Activated naive CD4-positive, alpha-beta T cell treated with Interleukin-2 at 50 U/mL for 16 hours (primary cell): ENCODE data around the gene SGPP1.
"Not testable (repeated sequence)": the region's sequence is repeated elsewhere in the genome, so short reads cannot be mapped to it uniquely, and the experiment has no call there.

Experiments used
- DNase-seq: peaks from one replicate; pipeline ENCODE4 v3.0.0-alpha.2; 2020

Gene SGPP1

DNA sequence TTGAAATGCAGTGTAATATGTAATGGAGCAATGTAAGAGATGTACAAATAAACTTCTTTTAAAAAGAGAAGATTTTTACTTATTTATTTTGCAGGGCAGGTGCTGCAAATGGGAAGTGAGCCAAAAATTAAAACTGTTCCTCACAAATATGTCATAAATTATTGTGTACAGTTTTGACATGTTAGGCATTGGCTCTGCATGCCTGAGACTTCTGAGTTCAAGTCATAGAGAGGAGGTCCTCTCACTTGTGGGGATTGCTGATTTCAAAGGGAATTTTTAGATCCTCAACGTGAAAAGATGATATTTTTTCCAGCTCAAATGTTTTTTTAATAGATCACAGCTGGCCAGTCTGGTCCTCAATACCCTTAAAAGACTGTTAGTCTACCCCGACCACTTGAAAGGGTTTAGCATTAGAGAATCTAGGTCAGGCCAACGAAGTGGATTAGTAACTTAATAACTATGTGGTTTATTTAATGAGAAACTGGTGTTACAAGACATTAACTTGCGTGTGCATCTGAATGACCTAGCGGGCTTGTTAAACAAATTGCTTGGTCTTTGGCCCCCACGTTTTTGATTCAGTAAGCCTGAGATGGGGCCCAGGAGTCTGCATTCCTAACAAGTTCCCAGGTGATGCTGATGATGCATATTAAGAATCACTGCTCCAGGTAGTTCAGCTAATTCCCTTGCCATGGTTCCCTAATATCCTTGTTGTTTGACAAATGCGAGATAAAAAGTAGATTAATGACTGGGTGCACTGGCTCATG lies 55.3 kb downstream of the SGPP1 start:
- DNase-seq, result no peak

DNA sequence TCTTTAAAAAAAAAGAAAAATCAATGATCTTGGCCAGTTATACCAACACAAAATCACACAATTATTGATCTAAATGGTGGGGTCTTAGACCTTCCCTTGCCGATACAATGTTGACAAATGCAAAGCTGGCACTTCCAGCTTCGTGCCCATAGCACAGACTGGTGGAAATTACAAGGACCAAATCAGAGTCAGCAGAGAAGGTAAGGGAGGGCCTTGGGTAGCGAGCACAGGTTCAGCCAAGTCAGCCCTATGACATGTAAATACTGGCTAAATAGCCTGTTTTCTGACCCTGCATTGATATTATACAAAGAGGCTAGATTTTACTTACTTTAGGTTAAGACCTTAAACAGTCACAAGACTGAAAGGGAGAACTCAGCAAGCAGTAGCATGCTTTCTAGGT lies 55.9 kb downstream of the SGPP1 start:
- DNase-seq, result no peak

DNA sequence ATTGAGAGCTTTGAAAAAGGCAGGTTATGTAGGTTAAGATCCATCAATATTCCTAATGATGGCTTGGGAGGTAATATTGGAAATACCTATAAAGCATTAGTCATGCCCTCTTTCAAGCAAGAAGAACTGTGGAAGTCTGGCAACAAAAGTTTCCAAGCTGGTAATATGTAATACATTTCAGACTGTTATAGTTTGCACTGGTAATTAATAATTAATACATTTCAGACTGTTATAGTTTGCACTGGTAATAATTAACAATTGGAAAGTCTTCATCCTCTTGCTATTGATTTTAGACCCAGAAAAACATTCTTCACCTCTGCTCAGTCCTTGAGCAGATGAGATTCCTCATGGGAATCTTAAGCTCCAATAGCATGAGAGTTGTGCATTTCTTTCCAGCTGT lies 57.2 kb downstream of the SGPP1 start:
- no peak for DNase-seq

GRCh38 chr14:63666335-63666734 lies 61.5 kb downstream of the SGPP1 start:
- no peak for DNase-seq

GRCh38 chr14:63663428-63664341 lies 64.2 kb downstream of the SGPP1 start:
- DNase-seq, result no peak

DNA sequence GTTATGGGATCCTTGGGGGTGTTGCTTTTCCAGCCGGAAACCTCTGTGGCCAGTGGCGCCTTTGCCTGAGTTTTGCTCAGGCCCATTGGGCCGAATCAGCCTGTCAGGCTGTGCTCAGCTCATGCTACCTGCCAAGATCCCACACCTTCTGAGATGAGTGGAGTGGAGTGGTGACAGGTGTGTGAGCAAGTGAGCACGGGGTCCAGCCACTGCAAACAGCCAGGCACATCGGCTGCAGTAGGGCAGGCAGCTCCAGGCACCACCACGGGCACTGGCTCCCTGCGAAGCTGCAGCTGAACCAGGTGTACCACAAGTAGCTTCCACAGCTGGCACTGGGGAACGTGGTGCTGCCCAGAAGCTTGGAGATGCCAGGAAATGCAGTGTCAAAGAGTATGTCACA lies 65.1 kb downstream of the SGPP1 start:
- DNase-seq, result no peak

GRCh38 chr14:63661881-63662280 lies 66.0 kb downstream of the SGPP1 start:
- not testable (repeated sequence) for DNase-seq

DNA sequence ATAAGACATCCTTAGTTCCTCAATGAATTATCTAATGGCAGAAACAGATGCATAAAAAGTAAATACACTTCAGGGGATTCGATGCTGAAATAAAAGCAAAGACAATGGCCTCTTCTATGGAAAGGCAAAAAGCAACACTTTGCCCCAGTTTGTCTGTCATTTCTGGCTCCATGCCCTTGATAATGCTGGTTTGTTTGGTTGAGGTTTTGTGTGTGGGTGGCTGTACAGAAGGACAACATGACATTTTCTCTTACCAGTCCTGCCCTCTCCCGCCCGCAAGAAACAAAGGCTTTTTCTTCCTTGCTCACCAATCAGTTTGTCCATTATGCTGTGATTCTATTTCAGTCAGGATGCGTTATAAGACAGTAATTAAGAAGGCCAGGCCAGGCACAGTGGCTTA lies 68.1 kb downstream of the SGPP1 start:
- DNase-seq, result no peak

DNA sequence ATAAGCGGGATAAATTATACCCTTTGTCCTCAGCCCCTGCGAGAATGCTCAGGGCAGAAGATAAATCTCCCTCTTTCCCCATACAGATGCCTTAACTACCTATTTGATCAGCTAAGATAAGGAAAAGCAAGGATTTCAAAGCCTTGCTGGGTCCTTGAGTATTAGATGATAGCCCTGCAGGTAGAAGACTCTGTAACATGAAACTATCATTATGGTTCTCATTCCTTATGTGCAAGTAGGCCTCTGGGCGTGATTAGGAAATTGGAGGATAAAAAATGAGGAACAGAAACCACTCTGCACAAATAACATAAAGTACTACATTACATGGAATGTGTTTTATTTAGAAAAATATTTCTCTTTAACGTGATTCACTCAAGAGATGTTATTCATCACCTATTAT lies 71.7 kb downstream of the SGPP1 start:
- no peak for DNase-seq

- DNase-seq, result no peak
These were observed 72.9 kb downstream of the SGPP1 start for GRCh38 chr14:63654936-63655335.

DNA sequence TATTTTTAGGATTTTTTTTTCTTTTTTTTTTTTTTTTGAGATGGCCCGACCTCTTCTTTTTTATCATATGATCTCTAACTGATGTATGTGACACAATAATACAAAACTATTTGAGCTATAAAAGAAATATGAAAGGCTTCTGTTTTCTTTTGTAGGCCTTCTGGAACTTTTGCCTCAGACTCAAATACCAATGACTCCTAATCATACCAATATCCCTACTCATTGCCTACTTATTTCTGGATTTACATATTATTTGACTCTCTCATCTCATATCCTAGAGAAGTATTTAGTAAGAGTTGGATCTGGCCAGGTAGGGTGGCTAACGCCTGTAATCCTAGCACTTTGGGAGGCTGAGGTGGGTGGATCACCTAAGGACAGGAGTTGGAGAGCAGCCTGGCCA lies 73.5 kb downstream of the SGPP1 start:
- DNase-seq, result no peak

DNA sequence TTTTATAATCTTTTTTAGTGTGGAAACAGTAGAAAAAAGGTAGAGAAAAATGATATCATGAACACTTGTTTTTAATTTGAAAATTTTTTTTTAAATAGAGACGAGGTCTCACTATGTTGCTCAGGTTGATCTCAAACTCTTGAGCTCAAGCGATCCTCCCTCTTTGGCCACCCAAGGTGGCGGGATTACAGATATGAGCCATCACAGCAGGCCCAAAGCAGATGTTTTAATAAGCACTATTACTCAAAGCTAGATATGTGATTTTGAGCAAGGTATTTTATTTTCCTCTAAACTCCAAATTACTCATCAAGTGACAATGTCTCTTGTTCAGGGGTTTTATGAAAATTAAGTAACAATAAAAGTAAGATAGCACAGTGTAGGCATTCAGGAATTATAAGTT lies 75.5 kb downstream of the SGPP1 start:
- no peak for DNase-seq

DNA sequence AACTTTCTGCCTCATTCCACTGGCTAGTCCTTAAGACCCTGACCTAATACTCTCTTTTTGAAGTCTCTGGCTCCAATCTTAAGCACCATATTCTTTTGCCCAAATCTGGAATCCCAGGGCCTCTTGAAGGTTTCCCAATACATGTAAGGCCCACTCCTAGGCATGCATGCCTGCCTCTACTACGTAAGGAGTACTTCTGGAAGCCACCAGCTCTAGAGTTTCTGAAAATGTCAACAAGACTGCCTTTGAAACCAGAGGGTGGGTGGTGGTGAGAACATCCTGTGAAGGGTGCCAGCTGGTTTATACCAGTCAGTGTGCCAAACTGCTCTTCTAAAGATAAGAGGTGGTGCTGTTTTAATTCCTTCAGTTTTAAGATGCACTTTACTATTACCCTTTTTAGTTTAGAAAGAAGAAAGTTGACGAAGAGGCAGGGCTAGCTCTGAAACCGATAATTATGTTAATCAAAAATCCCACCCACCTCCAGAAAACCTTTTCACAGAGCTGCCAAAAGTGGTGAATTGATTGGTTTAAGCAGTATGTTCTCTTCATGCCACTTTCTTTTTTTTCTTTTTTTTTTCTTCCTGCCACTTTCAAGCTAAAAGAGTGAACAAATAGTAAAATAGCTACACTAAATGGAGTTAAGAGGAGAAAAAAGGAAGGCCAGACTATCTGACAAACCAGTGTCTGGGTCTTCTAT lies 77.5 kb downstream of the SGPP1 start:
- DNase-seq, result peak; percentile 40

DNA sequence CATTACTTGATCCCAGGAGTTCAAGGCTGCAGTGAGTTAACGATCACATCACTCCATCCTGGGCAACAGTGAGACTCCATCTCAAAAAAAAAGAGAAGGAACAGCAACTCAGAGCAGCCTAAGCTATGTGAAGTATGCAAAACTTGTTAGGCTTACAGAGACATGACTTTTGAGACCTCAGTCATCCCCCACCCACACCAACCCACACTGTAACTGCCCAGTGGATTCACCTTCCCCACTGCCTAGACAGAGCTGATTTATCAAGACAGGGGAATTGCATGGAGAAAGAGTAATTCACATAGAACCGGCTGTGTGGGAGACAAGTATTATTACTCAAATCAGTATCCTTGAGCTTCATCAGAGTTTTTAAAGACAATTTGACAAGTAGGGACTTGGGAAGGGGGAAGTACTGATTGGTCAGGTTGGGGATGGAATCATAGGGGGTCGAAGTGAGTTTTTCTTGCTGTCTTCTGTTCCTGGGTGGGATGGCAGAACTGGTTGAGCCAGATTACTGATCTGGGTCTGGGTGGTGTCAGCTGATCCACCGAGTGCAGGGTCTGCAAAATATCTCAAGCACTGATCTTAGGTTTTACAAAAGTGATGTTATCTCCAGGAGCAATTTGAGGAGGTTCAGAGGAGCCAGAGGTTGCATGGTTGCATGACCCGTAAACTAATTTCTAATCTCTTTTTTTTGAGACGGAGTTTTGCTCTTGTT lies 80.0 kb downstream of the SGPP1 start:
- no peak for DNase-seq

DNA sequence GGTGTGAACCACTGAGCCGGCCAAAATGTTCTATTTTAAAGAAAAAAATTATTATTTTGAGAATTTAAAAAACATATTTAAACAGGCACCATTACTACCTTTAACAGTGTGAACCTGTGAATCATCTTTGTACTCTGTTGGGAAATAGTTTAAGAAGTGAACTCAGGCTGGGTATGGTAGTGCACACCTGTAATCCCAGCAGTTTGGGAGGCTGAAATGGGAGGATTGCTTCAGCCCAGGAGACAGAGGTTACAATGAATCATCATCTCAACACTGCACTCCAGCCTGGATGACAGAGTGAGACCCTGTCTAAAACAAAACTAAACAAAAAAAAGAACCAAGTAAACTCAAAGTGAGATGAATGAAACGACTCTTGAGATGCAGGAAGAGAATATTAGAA lies 83.1 kb downstream of the SGPP1 start:
- DNase-seq, result no peak

DNA sequence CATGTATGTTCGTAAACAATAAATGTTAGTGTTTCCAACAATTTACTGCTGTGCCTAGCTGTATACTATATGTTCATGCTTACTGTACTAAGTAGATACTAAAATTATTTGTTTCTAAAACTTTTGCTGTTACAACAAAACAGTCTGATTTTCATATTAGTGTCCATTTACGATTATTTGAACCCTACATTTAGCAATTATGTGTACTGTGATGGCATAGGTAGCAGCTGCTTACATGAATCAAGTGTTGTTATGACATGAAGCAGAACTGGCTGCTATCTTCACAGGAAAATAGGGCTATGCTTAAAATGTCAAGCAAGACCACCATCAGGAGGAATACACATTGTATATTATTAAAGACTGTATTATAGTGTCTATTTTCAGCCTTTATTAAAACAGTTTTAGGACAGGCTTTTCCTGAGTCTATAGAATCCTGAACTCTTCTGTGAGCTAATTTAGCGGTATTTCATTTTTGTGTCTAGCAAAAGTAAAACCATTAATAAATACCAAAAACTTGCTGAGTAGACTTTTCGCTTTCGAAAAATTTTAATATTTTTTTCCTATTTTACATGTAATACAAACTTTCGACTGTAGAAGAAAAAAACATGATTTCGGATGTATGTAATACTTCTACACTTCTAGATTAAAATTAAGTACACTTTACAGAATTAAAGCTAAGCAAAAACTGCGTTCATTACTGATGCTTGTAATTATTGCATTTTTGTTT lies 85.0 kb downstream of the SGPP1 start:
- no peak for DNase-seq

- DNase-seq, result peak; percentile 77
These were observed 85.6 kb downstream of the SGPP1 start for GRCh38 chr14:63642229-63642611.

DNA sequence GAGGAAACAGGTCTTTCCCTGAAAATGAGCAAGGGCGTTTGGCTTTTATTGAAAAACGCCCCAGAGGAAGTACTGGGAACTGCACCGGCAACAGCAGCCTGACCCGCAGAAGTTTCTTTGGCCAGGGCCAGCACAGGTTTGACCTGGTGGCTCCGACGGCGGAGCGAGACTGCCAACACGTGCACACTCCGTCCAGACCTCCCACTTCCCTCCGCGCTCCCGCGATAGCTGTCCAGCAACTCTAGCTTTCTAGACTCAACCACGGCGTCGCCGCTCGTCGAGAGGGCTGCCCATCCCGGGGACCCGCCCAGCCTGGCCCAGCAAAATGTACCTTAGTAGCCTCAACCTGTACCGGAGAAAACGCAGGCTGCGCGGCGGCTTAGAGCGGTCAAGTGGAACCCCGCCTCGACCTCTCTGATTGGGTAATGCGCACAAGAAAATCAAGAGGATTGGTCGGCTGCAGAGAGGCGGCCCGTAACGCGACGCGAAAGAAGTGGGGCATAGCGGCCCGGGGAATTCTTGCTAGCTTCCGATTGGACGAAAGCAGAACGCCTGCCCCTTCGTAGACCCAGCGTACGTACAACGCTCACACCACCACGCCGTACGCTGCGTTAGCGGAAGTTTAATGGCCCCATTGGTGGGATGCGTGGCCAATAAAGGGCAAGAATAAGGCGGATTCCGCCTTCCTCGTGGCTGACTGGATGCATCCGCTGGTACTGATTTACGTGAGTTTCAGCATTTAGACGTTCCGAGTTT lies 86.2 kb downstream of the SGPP1 start, which contains the start of gene WDR89:
Gene WDR89 (minus strand): TSS at position 399 of the 756 bp plus-strand sequence. CDS start 41,929 bp downstream, outside the sequence.
- DNase-seq, result peak; percentile 96

DNA sequence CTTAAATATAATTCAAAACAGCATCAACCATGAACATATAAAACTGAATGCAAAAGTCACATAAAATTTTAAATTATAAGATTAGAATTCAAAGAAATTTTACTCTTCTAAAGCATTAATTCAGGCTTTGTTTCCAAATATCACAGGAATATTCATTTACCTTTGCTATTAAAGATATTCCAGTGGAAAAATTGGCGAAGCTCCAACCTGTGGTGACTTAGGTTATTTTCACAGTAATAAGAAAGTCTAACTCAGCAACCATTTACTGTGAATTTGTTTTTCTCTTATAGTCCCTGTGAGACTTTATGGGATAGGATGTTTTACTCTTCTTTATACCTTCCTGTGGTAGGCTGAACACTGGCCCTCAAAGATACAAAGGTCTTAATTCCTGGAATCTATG lies 89.4 kb downstream of the SGPP1 start:
- no peak for DNase-seq

DNA sequence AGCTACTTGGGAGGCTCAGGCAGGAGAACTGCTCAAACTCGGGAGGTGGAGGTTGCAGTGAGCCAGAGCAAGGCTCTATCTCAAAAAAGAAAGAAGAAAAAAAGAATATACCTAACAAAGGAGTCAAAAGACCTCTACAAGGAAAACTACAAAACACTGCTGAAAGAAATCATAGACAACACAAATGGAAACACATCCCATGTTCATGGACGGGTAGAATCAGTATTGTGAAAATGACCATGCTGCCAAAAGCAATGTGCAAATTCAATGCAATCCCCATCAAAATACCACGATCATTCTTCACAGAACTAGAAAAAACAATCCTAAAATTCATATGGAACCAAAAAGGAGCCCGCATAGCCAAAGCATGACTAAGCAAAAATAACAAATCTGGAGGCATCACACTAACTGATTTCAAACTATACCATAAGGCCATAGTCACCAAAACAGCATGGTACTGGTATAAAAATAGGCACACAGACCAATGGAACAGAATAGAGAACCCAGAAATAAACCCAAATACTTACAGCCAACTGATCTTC lies 91.7 kb downstream of the SGPP1 start:
- DNase-seq, result not testable (repeated sequence)
